Esophagus muscularis mucosa (tissue), 4 donors: ENCODE data around the gene CSF1. TPM values are rescaled to one million over a fixed set of nuclear protein-coding genes. Genes with fewer than 3 reads are reported as not detected.
A peak's percentile ranks its signal among the peaks of the same experiment; 100 is the strongest.

Experiments
- DNase-seq: peaks from one replicate; pipeline ENCODE4 v3.0.0-alpha.2; 2017; ENCODE audit errors: extremely low spot score
- H3K27ac ChIP-seq, 4 donors: fragments of 200-600 bp; sonication (generic); replicated peaks in 1 of 4; 1 replicate in 3 of 4; 2 replicates in 1 of 4; pipeline ENCODE4 v1.5.1; 2016 to 2019; ENCODE audit warnings: mild to moderate bottlenecking in 1 of 4
- H3K27me3 ChIP-seq, 4 donors: fragments of 200-600 bp; sonication (generic); one replicate each; pipeline versions ENCODE4 v1.5.1 to v1.6.0; 2016 to 2019
- H3K36me3 ChIP-seq, 4 donors: fragments of 200-600 bp; sonication (generic); one replicate each; pipeline ENCODE4 v1.5.1; 2016 to 2019
- H3K4me1 ChIP-seq, 4 donors: fragments of 200-600 bp; sonication (generic); one replicate each; pipeline ENCODE4 v1.5.1; 2016 to 2019
- H3K4me3 ChIP-seq, 4 donors: fragments of 200-600 bp; sonication (generic); 1 replicate in 2 of 4; 2 replicates in 2 of 4; pipeline ENCODE4 v1.5.1; 2016 to 2019; ENCODE audit warnings: mild to moderate bottlenecking in 4 of 4, moderate library complexity in 1 of 4
- H3K9me3 ChIP-seq, 4 donors: fragments of 200-600 bp; sonication (generic); 1 replicate in 3 of 4; 2 replicates in 1 of 4; pipeline ENCODE4 v1.5.1; 2016 to 2019
- CTCF ChIP-seq, 3 experiments: fragments of 200-600 bp in 2 of 3; fragments of 450-650 bp in 1 of 3; sonication (generic) in 2 of 3; IDR thresholded peaks; one replicate each; pipeline ENCODE4 v1.5.1; 2017 to 2019; ENCODE audit warnings: antibody characterized with exemption in 3 of 3, mild to moderate bottlenecking in 2 of 3, moderate library complexity in 1 of 3
- EP300 ChIP-seq: sonication (generic); formaldehyde crosslinking; IDR thresholded peaks from one replicate; pipeline ENCODE4 v1.6.1; 2017; ENCODE audit warnings: antibody characterized with exemption
- POLR2A ChIP-seq: fragments of 450-650 bp; IDR thresholded peaks from one replicate; pipeline ENCODE4 v1.6.1; 2017; ENCODE audit warnings: antibody characterized with exemption, moderate library complexity, mild to moderate bottlenecking, low read depth
- POLR2AphosphoS5 ChIP-seq, 2 donors: sonication (generic); formaldehyde crosslinking; IDR thresholded peaks; one replicate each; pipeline ENCODE4 v1.6.1; 2017; ENCODE audit warnings: antibody characterized with exemption in 2 of 2
- WGBS: methylation state at CpG from one replicate; pipeline ENCODE4 v1.1.5; 2018; 5-methylcytosine and 5-hydroxymethylcytosine counted together
- intact Hi-C: fragments of 100-400 bp; cut with DNase I; formaldehyde crosslinking; loops from one replicate; pipeline ENCODE4 v1.15.1; 2023
- total RNA-seq, 4 donors: library from RNA; depleted of rRNA; stranded (reverse); fragments of >200 nt; gene quantifications; one replicate each; pipeline versions ENCODE4 v1.1.0 to v1.2.1, GENCODE V29; 2016

CSF1 gene
- total RNA-seq, 4 donors from 2014 or later = 27.0 to 92.6 (median 48.1) TPM

DNA sequence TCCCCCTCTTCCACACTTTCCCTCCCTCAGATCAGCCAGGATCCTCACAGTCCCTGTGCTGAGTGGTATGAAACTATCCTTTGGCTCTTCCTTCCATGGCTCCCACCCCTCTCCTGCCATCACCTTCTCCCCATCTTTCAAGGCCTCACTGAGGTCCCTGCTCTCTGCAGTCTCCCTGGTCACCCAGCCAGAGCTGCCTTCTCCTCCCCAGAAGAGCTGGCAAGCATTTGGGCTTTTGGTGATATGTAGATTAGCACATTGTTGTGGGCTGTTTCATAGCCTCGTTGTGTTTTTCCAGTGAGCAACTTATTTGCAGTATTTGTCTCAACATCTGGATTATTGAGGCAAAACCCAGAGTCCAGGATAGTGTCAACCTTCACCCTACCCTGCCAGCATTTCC, 2.2 kb downstream of the CSF1 start:
- TF ChIP-seq POLR2A (no peak), EP300 (no peak), POLR2AphosphoS5 (IDR thresholded peaks at IDR 0.05) (no peak), CTCF (IDR thresholded peaks at IDR 0.05) (no peak)
- WGBS = 13% methylated on average over 1 of the region's 1 CpG

DNA sequence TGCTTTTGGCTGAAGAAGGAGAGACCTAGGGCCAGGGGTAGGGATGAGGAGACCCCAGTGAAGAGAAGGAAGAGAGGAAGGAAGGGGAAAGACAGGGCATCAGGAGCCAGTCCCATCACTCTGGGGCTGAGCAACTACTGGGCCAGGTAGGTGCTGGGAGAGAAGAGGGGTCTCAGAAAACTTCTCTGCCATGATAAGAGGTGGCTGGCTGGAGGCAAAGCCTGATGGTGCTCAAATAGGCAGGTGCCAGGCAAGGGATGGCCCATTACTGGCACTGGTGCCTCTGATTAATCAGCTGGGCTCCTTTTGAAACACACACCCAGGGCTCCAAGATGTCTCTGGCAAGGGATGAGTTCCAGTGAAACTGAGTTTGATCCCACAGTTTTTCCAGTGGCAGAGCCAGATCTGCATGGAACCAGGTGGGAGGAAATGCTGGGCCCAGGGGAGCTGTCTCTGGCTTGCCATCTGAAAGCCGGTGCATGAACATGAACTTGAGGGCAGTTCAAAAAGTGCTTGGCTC, 2.8 kb downstream of the CSF1 start:
- intact Hi-C loops = loop anchor here (5.0 to 10.0 kb wide), 5 partner anchors 36 to 259 kb away; partner anchors contain the start of genes AHCYL1 and GSTM4
- H3K27me3 ChIP-seq = no peaks in the 10 kb centered on the region
- TF ChIP-seq EP300 (no peak), POLR2AphosphoS5 (IDR thresholded peaks at IDR 0.05) (no peak), POLR2A (no peak), CTCF (IDR thresholded peaks at IDR 0.05) (no peak)
- no peaks in the 10 kb centered on the region for H3K9me3 ChIP-seq
- no peak for DNase-seq
- H3K36me3 ChIP-seq = peaks cover 19 to 42% (median 33%) of the 10 kb centered on the region in 4 donors
- H3K4me1 ChIP-seq = peaks cover 53 to 67% (median 61%) of the 10 kb centered on the region in 4 donors
- peak overlapping the region; percentile 81 to 88 (median 86) for H3K27ac ChIP-seq
- WGBS = 50% methylated on average over 1 of the region's 1 CpG
- peak overlapping the region; percentile 65 to 91 (median 78) for H3K4me3 ChIP-seq

More for the DNA sequence above, 2.2 kb downstream of the CSF1 start:
- no peak for DNase-seq
- Histone ChIP-seq H3K27me3 (no peaks in the 10 kb centered on the region), H3K4me1 (peaks cover 53 to 67% (median 59%) of the 10 kb centered on the region in 4 donors), H3K36me3 (peaks cover 15 to 37% (median 28%) of the 10 kb centered on the region in 4 donors), H3K27ac (peak overlapping the region; percentile 81 to 88 (median 86)), H3K4me3 (peak overlapping the region; percentile 65 to 91 (median 78)), H3K9me3 (no peaks in the 10 kb centered on the region)
- intact Hi-C loops = loop anchor here (5.0 to 10.0 kb wide), 5 partner anchors 36 to 258 kb away; partner anchors contain the start of genes AHCYL1 and GSTM4

- Histone ChIP-seq H3K36me3 (peaks cover 29 to 55% (median 45%) of the 10 kb centered on the region in 4 donors), H3K27ac (peak overlapping the region; percentile 7 to 88 (median 82)), H3K9me3 (no peaks in the 10 kb centered on the region), H3K4me3 (peak overlapping the region in 2 of 4 donors; percentile 78 to 91), H3K27me3 (no peaks in the 10 kb centered on the region), H3K4me1 (peaks cover 47 to 68% (median 53%) of the 10 kb centered on the region in 4 donors)
- TF ChIP-seq POLR2AphosphoS5 (IDR thresholded peaks at IDR 0.05) (peak; percentile 11 to 31), CTCF (IDR thresholded peaks at IDR 0.05) (no peak)
- WGBS = 97% methylated on average over 4 of the region's 6 CpGs
- DNase-seq = no peak
- intact Hi-C loops = loop anchor here (5.0 to 10.0 kb wide), 5 partner anchors 37 to 260 kb away; partner anchors contain the start of genes AHCYL1 and GSTM4
These were observed 4.1 kb downstream of the CSF1 start for GRCh38 chr1:109914587-109915240.

DNA sequence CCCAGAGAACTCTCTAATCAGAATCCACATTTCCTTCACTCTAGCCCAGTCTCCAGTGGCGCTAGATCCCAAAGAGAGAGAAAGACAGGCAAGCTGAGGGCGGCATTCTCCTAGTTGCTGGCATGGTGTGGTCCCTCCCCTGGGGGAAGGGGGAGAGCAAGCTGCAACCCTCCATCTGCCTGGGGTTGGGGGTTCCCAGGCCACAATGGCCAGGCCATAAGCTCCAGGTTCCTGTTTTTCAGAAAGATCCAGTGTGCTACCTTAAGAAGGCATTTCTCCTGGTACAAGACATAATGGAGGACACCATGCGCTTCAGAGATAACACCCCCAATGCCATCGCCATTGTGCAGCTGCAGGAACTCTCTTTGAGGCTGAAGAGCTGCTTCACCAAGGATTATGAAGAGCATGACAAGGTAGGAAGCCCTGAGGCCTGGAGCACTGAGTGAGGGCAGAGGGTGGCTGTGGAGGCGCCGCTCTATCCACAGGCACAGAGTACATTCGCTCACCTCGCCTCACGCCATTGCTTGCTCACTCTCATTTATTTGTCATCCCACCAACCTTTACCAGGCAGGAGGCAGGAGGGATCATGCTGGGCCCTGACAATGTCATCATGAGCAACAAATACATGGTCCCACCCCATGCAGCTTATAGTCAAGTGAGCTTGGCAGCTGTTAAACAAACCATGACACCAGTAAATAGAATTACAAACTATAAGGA, 6.6 kb downstream of the CSF1 start:
- Histone ChIP-seq H3K4me3 (no peak overlapping the region), H3K9me3 (no peaks in the 10 kb centered on the region), H3K27me3 (no peaks in the 10 kb centered on the region), H3K27ac (no peak overlapping the region), H3K36me3 (peaks cover 54 to 80% (median 68%) of the 10 kb centered on the region in 4 donors), H3K4me1 (peaks cover 31 to 74% (median 49%) of the 10 kb centered on the region in 4 donors)
- no peak for TF ChIP-seq POLR2A
- no peak for TF ChIP-seq POLR2AphosphoS5 (IDR thresholded peaks at IDR 0.05)
- no peak for TF ChIP-seq CTCF (IDR thresholded peaks at IDR 0.05)
- no peak for TF ChIP-seq EP300
- intact Hi-C loops = loop anchor here (10.0 kb wide), 1 partner anchor 262 kb away; the partner anchor contains the start of gene GSTM4
- no peak for DNase-seq
- WGBS = 92% methylated on average over 9 of the region's 9 CpGs
